SU-DHL-6 (cell line): ENCODE data around the gene KCNF1.

Experiments used
- EZH2phosphoT487 ChIP-seq: fragments of 200-600 bp; sonication (generic), shearing (Covaris generic); conservative IDR thresholded peaks from 2 replicates; pipeline ENCODE4 v1.6.1; 2018; ENCODE audit warnings: mild to moderate bottlenecking, antibody characterized with exemption, low read length, moderate library complexity, mixed read lengths
- TF ChIP-seq, protein P1 (sequence below): fragments of 200-600 bp; sonication (generic); IDR thresholded peaks from one replicate; pipeline ENCODE4 v1.5.1; 2017; ENCODE audit warnings: antibody characterized with exemption, mild to moderate bottlenecking, low read length, moderate library complexity; ENCODE audit not compliant: insufficient read depth, poor library complexity, severe bottlenecking

DNA sequence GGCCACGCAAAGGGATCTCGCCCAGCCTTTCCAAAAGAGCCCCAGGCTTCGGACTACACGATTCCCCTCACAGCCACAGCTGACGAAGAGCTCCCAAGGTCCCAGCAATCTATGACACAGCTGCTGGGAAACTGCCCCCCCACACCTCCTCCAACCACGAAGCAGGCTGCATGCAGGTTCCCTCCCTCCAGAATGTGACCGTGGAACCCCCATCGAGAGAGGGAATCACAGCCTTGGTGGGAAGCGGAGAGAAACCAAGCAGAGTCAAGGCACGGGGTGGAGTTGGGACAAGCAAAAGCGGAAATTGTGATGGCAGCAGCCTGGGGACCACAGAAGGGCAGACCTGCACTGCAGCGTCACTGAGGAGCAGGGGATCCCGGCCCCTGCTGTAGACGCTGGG, 50.3 kb downstream of the KCNF1 start:
- TF ChIP-seq, protein P1, sequence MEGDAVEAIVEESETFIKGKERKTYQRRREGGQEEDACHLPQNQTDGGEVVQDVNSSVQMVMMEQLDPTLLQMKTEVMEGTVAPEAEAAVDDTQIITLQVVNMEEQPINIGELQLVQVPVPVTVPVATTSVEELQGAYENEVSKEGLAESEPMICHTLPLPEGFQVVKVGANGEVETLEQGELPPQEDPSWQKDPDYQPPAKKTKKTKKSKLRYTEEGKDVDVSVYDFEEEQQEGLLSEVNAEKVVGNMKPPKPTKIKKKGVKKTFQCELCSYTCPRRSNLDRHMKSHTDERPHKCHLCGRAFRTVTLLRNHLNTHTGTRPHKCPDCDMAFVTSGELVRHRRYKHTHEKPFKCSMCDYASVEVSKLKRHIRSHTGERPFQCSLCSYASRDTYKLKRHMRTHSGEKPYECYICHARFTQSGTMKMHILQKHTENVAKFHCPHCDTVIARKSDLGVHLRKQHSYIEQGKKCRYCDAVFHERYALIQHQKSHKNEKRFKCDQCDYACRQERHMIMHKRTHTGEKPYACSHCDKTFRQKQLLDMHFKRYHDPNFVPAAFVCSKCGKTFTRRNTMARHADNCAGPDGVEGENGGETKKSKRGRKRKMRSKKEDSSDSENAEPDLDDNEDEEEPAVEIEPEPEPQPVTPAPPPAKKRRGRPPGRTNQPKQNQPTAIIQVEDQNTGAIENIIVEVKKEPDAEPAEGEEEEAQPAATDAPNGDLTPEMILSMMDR: no peak
- no peak for TF ChIP-seq EZH2phosphoT487
